Activated T-cell treated with anti-CD3 and anti-CD28 coated beads, Interleukin-2, amount 50 U/mL, for 72 hours (primary cell): ENCODE results near the gene SH3RF2. TPM values are rescaled to one million over a fixed set of nuclear protein-coding genes. Genes with fewer than 3 reads are reported as not detected.

Source experiments
- ATAC-seq, 2 donors: fragments of 150-1000 bp; cut with Tn5 transposase; replicated peaks in 1 of 2; 2 replicates each; pipeline ENCODE4 v1.10.0; 2021; ENCODE audit warnings: moderate library complexity in 2 of 2, mild to moderate bottlenecking in 1 of 2
- DNase-seq, 2 donors: peaks; one replicate each; pipeline ENCODE4 v3.0.0; 2021 to 2022; ENCODE audit warnings: mixed read lengths in 1 of 2
- H3K27ac Mint-ChIP-seq: one replicate; pipeline ENCODE4 v1.8.0; 2022; ENCODE audit warnings: mild to moderate bottlenecking, moderate library complexity, mixed read lengths
- H3K27me3 Mint-ChIP-seq: one replicate; pipeline ENCODE4 v1.8.0; 2022; ENCODE audit warnings: low read depth, mixed read lengths
- H3K36me3 Mint-ChIP-seq, 2 donors: one replicate each; pipeline ENCODE4 v1.8.0; 2022; ENCODE audit warnings: mixed read lengths in 2 of 2, mild to moderate bottlenecking in 1 of 2; ENCODE audit not compliant: insufficient read depth in 2 of 2
- H3K4me1 Mint-ChIP-seq: one replicate; pipeline ENCODE4 v1.8.0; 2022; ENCODE audit warnings: low read depth, mixed read lengths
- H3K4me3 Mint-ChIP-seq, 2 donors: one replicate each; pipeline ENCODE4 v1.8.0; 2022; ENCODE audit warnings: mild to moderate bottlenecking in 2 of 2, mixed read lengths in 2 of 2, moderate library complexity in 2 of 2
- H3K9me3 Mint-ChIP-seq, 2 donors: one replicate each; pipeline ENCODE4 v1.8.0; 2022; ENCODE audit warnings: mixed read lengths in 2 of 2
- total RNA-seq, 2 donors: library from RNA; stranded (reverse); gene quantifications; one replicate each; pipeline ENCODE4 v1.2.3, GENCODE V29; 2022

SH3RF2 gene
- total RNA-seq, 2 donors from 2014 or later, result 0.53 to 0.79 TPM

DNA sequence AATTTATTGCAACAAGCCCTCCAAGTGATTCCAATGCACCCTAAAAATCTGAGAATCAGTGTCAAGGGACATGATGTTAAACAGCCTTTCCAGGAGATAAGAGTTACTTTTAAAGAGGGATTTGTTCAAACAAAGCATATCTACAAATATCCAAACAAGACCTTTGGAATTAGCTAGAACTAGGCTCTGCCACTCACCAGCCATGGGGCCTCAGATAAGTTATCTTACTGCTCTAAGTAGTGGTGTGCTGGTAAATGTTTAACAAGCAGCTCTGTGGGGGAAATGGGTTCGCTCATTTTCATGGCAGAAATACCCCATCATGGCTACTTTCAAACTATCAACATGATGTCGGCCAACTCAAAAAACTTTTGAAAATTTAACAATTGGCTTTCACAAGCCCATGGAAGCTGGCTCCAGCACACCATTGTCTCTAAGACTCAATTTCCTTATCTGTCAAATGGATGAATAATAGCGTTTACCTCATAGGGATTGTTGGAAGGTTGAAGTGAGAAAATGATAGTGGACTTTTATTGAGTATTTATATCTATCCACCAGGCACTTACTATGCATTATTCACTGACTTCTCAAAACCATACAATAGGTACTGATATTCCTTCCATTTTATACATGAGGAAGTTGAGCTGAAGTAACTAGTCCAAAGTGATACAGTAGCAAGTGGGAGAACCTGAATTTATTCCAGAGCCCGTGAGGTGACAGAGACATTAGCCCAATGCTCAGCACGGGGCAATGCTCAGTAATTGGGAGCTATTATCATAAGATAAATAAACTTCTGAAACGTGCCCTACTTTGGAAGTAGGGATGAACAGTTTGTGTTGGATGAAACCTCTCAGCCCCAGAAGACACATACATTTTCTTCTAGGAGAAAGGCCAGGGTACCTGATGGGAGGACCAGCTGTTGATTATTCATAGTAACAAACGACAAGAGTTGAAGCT, 43.2 kb downstream of the SH3RF2 start:
- H3K27ac Mint-ChIP-seq, result no peak overlapping the region
- no peak for ATAC-seq
- H3K27me3 Mint-ChIP-seq, result peaks cover under 1% of the 10 kb centered on the region
- no peak overlapping the region for H3K4me3 Mint-ChIP-seq
- peaks cover 7% of the 10 kb centered on the region for H3K4me1 Mint-ChIP-seq
- no peak for DNase-seq
- H3K36me3 Mint-ChIP-seq, result no peaks in the 10 kb centered on the region
- H3K9me3 Mint-ChIP-seq, result no peaks in the 10 kb centered on the region

DNA sequence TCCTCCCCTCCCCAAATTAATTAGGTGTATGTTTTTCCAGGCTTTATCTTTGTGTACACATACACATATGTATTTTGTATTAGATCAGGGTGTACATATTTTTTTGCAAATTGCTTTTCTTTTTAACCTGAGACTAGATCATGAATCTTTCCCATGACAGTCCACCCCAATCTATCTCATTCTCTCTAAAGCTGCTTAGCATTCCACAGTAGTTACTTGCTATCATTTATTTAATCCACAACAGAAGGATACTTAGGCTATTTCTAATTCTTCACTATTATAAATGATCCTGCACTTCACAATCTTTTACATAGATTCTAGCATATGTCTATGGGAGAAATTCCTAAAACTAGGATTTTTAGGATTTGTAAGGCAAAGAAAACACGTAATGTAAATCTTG, 43.9 kb downstream of the SH3RF2 start:
- ATAC-seq (no peak), DNase-seq (no peak)
- H3K9me3 Mint-ChIP-seq, result no peaks in the 10 kb centered on the region
- no peaks in the 10 kb centered on the region for H3K36me3 Mint-ChIP-seq
- H3K4me1 Mint-ChIP-seq, result peaks cover 7% of the 10 kb centered on the region
- no peaks in the 10 kb centered on the region for H3K27me3 Mint-ChIP-seq
- no peak overlapping the region for H3K4me3 Mint-ChIP-seq
- no peak overlapping the region for H3K27ac Mint-ChIP-seq

DNA sequence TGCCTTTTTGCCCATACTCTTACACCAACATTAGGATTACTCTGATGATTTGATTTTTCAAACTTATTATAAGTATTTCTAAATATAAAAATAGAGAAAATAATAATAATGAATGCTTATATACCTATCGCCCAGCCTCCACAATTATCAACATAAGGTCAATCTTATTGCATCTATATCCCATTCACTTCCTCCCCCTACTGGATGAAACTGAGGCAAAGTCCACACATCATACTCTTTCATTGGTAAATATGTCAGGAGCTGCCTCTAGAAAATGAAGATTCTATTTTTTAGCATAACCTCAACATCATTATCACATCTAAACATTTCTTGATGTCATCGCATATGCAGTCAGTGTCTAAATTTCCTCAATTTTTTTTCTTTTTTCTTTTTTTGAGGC, 44.3 kb downstream of the SH3RF2 start:
- DNase-seq, result no peak
- H3K4me3 Mint-ChIP-seq, result no peak overlapping the region
- ATAC-seq, result no peak
- H3K27ac Mint-ChIP-seq, result no peak overlapping the region
- no peaks in the 10 kb centered on the region for H3K9me3 Mint-ChIP-seq
- H3K4me1 Mint-ChIP-seq, result peaks cover 7% of the 10 kb centered on the region
- no peaks in the 10 kb centered on the region for H3K36me3 Mint-ChIP-seq
- H3K27me3 Mint-ChIP-seq, result no peaks in the 10 kb centered on the region

DNA sequence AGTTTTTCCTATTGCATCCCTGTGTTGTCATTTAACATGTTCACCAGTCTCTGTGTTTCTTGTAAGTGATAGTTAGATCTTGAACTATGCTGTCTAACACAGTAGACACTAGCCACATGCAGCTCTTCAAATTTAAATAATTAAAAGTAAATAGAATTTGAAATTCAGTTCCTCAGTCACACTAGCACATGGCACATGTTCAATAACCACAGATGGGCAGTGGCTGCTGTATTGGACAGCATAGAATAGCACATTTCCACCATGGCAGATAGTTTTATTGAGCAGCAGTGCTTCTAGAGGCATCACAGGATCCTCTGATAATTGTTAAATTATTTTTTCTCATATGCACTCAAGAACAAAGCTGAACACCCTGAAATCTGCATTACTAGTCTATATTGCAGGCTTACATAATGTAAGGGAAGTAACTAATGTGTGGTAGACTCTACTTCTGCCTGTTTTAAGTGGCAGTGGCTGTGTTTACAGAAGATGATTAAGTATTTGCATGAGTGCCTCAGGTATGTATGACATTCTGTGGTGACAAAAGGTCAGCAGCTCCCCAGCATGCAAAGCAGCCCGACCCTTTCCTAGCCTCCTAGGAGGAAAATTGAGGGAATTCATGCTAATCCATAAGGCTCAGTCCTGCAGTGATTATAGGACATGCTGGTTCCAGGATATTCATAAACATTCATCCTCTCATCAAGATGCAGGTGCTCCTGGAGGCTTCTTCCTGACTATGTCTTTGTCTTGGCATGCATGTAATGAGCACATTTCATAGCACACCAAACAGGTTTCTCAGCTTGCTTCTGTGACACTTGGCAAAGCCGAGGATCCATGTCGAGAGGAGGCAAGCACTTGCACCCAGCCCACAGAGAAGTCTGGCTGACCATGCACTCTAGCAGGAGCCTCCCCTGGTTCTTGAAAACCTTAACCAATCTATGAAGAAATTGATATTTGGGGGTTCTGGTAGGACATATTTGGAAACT, 45.5 kb downstream of the SH3RF2 start:
- Mint-ChIP-seq H3K27me3 (peaks cover 4% of the 10 kb centered on the region), H3K9me3 (no peaks in the 10 kb centered on the region), H3K4me1 (no peaks in the 10 kb centered on the region), H3K4me3 (no peak overlapping the region), H3K27ac (no peak overlapping the region), H3K36me3 (no peaks in the 10 kb centered on the region)
- no peak for DNase-seq
- ATAC-seq, result no peak

DNA sequence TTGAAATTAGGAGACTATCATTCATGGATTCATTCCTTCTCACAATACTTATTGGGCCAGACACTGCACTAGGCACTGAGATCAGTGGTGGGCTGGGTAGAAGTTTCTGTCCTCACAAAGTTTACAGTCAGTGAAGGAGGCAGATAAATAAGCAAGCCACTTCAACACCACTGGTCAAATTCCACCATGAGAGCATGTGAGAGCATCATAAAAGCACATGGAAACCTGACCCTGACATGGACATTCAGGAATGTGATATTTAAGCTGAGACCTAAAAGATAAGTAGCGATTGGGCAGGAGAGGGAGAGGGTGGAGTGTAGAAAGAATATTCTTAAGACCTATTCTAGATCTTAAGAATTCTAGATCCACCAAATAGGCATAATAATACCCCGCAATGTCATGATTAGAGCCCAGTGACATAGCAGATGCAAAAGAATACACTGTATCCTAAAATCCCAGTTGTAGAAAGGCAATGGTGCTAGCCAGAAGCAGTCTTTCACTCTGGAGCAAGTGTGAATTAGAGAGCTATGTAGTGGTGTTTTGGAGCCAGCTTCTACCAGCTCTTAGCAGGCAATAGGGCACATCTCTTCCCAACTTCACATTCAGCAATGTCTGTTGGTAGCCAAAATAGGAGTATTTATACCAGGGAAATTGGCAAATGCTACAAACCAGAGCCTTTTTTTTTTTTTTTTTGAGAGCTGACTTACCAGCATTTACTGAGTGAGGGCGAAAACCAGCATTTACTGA, 46.4 kb downstream of the SH3RF2 start:
- DNase-seq (no peak), ATAC-seq (no peak)
- H3K27me3 Mint-ChIP-seq, result peaks cover 6% of the 10 kb centered on the region
- H3K4me1 Mint-ChIP-seq, result no peaks in the 10 kb centered on the region
- H3K36me3 Mint-ChIP-seq, result no peaks in the 10 kb centered on the region
- H3K27ac Mint-ChIP-seq, result no peak overlapping the region
- H3K4me3 Mint-ChIP-seq, result no peak overlapping the region
- no peaks in the 10 kb centered on the region for H3K9me3 Mint-ChIP-seq

DNA sequence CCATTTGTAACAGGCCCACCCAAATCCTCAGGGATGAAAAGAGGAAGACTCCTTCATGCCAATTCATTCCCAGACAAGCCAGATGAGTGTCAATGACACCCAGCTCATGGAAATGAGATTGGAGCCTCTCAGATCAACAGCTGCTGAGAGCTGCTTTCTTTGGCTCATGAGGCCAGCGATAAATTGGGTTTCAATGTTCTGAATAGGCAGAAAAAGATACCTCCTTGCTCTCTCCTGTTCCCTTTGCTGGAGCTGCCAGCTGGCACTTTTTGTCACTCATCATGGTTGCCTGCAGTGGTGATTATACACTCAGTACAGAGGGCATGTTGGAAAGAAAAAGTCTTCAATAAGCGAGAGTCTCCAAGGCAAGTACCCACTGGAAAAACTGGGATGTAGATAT, 47.1 kb downstream of the SH3RF2 start:
- Mint-ChIP-seq H3K36me3 (no peaks in the 10 kb centered on the region), H3K27me3 (peaks cover 6% of the 10 kb centered on the region), H3K27ac (no peak overlapping the region), H3K9me3 (no peaks in the 10 kb centered on the region), H3K4me3 (no peak overlapping the region), H3K4me1 (no peaks in the 10 kb centered on the region)
- DNase-seq (no peak), ATAC-seq (no peak)

DNA sequence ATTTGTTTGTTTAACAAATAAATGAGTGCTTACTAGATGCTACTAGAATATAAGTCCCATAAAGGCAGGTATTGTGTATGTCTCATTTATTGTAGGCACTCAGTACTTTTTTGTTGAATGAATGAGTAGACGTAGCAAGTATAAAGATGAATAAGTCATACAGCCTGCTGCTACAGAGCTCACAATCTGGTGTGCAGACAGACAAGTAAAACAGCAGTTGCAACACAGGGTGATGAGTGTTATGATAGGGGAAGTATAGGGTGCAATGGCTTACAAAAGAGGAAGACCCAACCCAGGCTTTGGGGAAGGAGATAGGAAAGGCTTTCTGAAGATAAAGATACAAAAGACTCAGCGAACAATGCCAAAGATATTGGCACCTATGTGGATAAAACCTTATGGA, 47.7 kb downstream of the SH3RF2 start:
- no peaks in the 10 kb centered on the region for H3K4me1 Mint-ChIP-seq
- H3K27ac Mint-ChIP-seq, result no peak overlapping the region
- H3K36me3 Mint-ChIP-seq, result no peaks in the 10 kb centered on the region
- H3K9me3 Mint-ChIP-seq, result no peaks in the 10 kb centered on the region
- no peak for ATAC-seq
- H3K27me3 Mint-ChIP-seq, result peaks cover 9% of the 10 kb centered on the region
- DNase-seq, result no peak
- no peak overlapping the region for H3K4me3 Mint-ChIP-seq

DNA sequence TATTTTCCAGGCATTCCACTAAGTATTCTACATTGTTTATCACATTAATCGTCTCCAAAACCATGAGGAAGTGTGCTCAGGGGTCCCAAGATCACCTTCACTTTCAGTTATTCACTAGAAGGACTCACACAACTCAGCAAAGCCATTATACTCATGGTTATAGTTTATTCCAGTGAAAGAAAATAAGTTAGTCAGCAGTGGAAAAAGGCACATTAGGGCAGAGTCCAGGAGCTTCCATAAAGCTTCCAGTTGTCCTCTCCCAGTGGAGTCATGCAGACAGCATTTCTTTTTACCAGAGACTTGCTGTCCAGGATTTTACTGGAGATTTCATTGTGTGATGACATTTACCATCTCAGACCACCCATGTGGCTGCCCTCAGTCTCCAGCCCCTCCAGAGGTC, 51.5 kb downstream of the SH3RF2 start:
- DNase-seq, result no peak
- no peak for ATAC-seq
- Mint-ChIP-seq H3K27ac (no peak overlapping the region), H3K4me1 (no peaks in the 10 kb centered on the region), H3K27me3 (peaks cover 13% of the 10 kb centered on the region), H3K4me3 (no peak overlapping the region), H3K36me3 (peaks cover 0 to 3% of the 10 kb centered on the region in 2 donors), H3K9me3 (peaks cover 2% of the 10 kb centered on the region in 2 donors)

DNA sequence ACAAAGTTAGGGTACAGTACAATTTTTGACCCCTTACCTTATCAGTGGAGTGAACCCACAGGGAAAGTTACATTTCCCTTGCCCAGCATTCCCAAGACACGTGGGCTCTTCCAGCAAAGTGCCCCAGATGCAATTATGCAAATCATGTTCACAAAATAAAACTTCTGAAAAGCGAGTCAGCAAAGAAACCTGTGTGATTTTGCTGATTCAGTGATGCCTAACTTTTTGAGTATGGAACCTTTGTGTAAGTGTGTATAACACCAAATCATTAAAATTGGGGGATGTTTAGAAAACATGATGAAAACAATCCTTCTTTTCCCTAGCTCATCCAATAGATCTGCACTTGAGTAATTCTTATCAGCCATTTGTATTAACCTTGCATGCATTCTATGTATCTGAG, 52.6 kb downstream of the SH3RF2 start:
- ATAC-seq (no peak), DNase-seq (no peak)
- H3K9me3 Mint-ChIP-seq, result peaks cover 2 to 4% of the 10 kb centered on the region in 2 donors
- H3K4me1 Mint-ChIP-seq, result no peaks in the 10 kb centered on the region
- H3K27me3 Mint-ChIP-seq, result peaks cover 13% of the 10 kb centered on the region
- peaks cover 1 to 5% of the 10 kb centered on the region in 2 donors for H3K36me3 Mint-ChIP-seq
- no peak overlapping the region for H3K4me3 Mint-ChIP-seq
- no peak overlapping the region for H3K27ac Mint-ChIP-seq

DNA sequence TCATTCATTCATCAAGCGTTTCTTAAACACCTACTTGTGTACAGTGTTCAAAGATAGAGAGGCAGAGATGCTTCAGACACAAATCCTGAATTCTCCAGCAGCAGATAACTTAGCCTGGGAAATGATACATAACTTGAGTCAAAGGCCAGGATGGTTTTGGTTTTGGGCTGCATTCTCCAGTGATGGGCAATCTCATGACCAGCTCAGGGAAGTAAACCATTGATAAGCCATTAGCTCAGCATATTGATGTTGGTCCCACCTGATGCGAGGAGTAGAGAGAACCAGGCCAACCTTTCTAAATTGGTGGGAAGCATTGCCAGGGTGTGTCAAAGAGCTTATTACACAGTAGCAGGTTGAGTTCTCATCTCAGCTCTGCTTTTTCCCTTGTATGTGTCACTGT, 53.0 kb downstream of the SH3RF2 start:
- Mint-ChIP-seq H3K9me3 (peaks cover 4 to 7% of the 10 kb centered on the region in 2 donors), H3K27ac (no peak overlapping the region), H3K4me3 (no peak overlapping the region), H3K4me1 (no peaks in the 10 kb centered on the region), H3K36me3 (peaks cover 5% of the 10 kb centered on the region in 2 donors), H3K27me3 (peaks cover 13% of the 10 kb centered on the region)
- no peak for ATAC-seq
- DNase-seq, result no peak

DNA sequence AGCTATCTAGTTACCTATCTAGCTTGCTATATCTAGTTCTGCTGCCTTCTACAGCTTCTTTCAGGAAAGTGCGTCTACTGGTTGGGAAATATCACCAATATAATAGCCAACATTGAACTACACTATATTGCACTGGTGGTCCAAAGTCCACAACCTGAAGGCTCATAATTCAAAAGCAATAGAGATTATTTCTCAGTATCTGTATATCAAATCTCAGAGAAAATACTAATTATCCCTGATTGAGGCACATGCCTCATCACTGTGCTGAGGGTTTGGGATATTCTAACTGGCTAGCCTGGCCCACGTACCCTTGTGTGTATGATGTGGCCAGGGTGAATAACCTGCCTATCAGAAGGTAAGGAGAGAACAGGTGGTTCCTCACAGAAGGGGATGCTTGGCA, 53.8 kb downstream of the SH3RF2 start:
- Mint-ChIP-seq H3K9me3 (peaks cover 4 to 7% of the 10 kb centered on the region in 2 donors), H3K27ac (no peak overlapping the region), H3K4me3 (no peak overlapping the region), H3K27me3 (peaks cover 13% of the 10 kb centered on the region), H3K4me1 (no peaks in the 10 kb centered on the region), H3K36me3 (peaks cover 5% of the 10 kb centered on the region in 2 donors)
- DNase-seq (no peak), ATAC-seq (no peak)

DNA sequence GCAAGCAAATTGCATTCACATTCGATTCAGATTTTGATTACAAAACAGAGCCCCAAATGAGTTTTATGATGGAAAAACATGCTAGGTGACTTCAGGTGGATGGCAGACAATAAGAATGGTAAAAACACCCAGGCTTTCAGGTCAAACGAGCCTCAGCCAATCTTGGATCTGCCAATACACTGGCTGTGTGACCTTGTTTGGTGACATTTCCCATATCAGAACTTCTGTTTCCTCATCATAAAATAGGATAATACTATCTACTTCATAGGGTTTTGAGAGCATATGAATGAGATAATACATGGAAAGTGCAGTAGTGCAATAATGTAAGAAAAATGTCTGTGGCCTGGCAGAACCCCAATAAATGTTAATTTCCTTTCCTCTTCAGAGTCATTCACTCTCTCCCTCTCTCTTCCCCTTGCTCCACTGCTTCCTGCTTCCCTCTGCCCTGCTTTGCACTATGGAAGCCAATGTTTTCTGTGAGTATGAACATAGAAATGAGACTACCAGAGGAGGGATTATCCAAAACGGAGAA, 54.7 kb downstream of the SH3RF2 start:
- Mint-ChIP-seq H3K27me3 (peaks cover 18% of the 10 kb centered on the region), H3K9me3 (peaks cover 4 to 7% of the 10 kb centered on the region in 2 donors), H3K27ac (no peak overlapping the region), H3K36me3 (peaks cover 5% of the 10 kb centered on the region in 2 donors), H3K4me1 (no peaks in the 10 kb centered on the region), H3K4me3 (no peak overlapping the region)
- ATAC-seq (no peak), DNase-seq (no peak)
